SK-N-SH treated with all-trans-retinoic acid at 6 μM for 48 hours (cell line): ENCODE results near the gene ALDH16A1.

Experiments used
- ATAC-seq: fragments of 200-7000 bp; cut with Tn5 transposase; 3 replicates; pipeline ENCODE4 v1.9.1; 2020; ENCODE audit warnings: mild to moderate bottlenecking, moderate library complexity
- ARNTL ChIP-seq: fragments of 450-650 bp; formaldehyde crosslinking; IDR thresholded peaks from 2 replicates; pipeline ENCODE4 v1.5.0; 2020; ENCODE audit warnings: low read depth, mild to moderate bottlenecking, moderate library complexity, borderline replicate concordance
- BACH2 ChIP-seq: fragments of 250-450 bp; sonication (Bioruptor Pico); IDR thresholded peaks from 2 replicates; pipeline ENCODE4 v1.9.0; 2021; ENCODE audit warnings: mild to moderate bottlenecking, borderline replicate concordance
- CREB5 ChIP-seq: fragments of 250-450 bp; sonication (Bioruptor Pico); IDR thresholded peaks from 2 replicates; pipeline ENCODE4 v1.5.1; 2020; ENCODE audit warnings: low read depth, mild to moderate bottlenecking, moderate library complexity
- CSDC2 ChIP-seq: fragments of 250-450 bp; sonication (Bioruptor Pico); IDR thresholded peaks from 2 replicates; pipeline ENCODE4 v1.5.0; 2020; ENCODE audit warnings: mild to moderate bottlenecking, moderate library complexity
- ESRRG ChIP-seq: fragments of 250-450 bp; sonication (Bioruptor Pico); IDR thresholded peaks from 2 replicates; pipeline ENCODE4 v1.6.1; 2021; ENCODE audit warnings: mild to moderate bottlenecking
- GLIS3 ChIP-seq: fragments of 250-450 bp; sonication (Bioruptor Pico); IDR thresholded peaks from 2 replicates; pipeline ENCODE4 v1.5.0; 2020; ENCODE audit warnings: mild to moderate bottlenecking, moderate library complexity
- ISL1 ChIP-seq: fragments of 250-450 bp; sonication (Bioruptor Pico); IDR thresholded peaks from 2 replicates; pipeline ENCODE4 v2.1.2; 2022; ENCODE audit warnings: mild to moderate bottlenecking, moderate library complexity
- OSR1 ChIP-seq: fragments of 250-450 bp; sonication (Bioruptor Pico); IDR thresholded peaks from 2 replicates; pipeline ENCODE4 v1.8.0; 2022; ENCODE audit warnings: moderate library complexity, mild to moderate bottlenecking, inconsistent platforms
- PATZ1 ChIP-seq: fragments of 250-450 bp; sonication (Bioruptor Pico); IDR thresholded peaks from 2 replicates; pipeline ENCODE4 v1.8.0; 2020; ENCODE audit warnings: mild to moderate bottlenecking, moderate library complexity, borderline replicate concordance
- POU6F1 ChIP-seq: fragments of 250-450 bp; sonication (Bioruptor Pico); IDR thresholded peaks from 2 replicates; pipeline ENCODE4 v1.8.0; 2021; ENCODE audit warnings: low read depth, mild to moderate bottlenecking, moderate library complexity, borderline replicate concordance
- PPARA ChIP-seq: fragments of 250-450 bp; sonication (Bioruptor Pico); IDR thresholded peaks from 2 replicates; pipeline ENCODE4 v1.5.0; 2020; ENCODE audit warnings: mild to moderate bottlenecking, borderline replicate concordance
- RARB ChIP-seq: fragments of 250-450 bp; sonication (Bioruptor Pico); IDR thresholded peaks from 2 replicates; pipeline ENCODE4 v1.8.0; 2021; ENCODE audit warnings: mild to moderate bottlenecking, moderate library complexity
- SNAI2 ChIP-seq: fragments of 250-450 bp; sonication (Bioruptor Pico); IDR thresholded peaks from 2 replicates; pipeline ENCODE4 v1.5.0; 2020; ENCODE audit warnings: mild to moderate bottlenecking, moderate library complexity
- TCF4 ChIP-seq: fragments of 250-450 bp; sonication (Bioruptor Pico); IDR thresholded peaks from 2 replicates; pipeline ENCODE4 v1.8.0; 2021; ENCODE audit warnings: mild to moderate bottlenecking, moderate library complexity, borderline replicate concordance
- TOX ChIP-seq: fragments of 250-450 bp; sonication (Bioruptor Pico); IDR thresholded peaks from 2 replicates; pipeline ENCODE4 v1.8.0; 2021; ENCODE audit warnings: mild to moderate bottlenecking, moderate library complexity, borderline replicate concordance
- TSHZ2 ChIP-seq: fragments of 250-450 bp; sonication (Bioruptor Pico); IDR thresholded peaks from 2 replicates; pipeline ENCODE4 v1.5.0; 2020; ENCODE audit warnings: mild to moderate bottlenecking, moderate library complexity
- ZC3H10 ChIP-seq: fragments of 250-450 bp; sonication (Bioruptor Pico); IDR thresholded peaks from 2 replicates; pipeline ENCODE4 v1.5.1; 2021; ENCODE audit warnings: mild to moderate bottlenecking, moderate library complexity
- ZFP3 ChIP-seq: fragments of 250-450 bp; sonication (Bioruptor Pico); IDR thresholded peaks from 2 replicates; pipeline ENCODE4 v1.5.0; 2020; ENCODE audit warnings: mild to moderate bottlenecking, moderate library complexity
- ZFP30 ChIP-seq: fragments of 450-650 bp; formaldehyde crosslinking; IDR thresholded peaks from 2 replicates; pipeline ENCODE4 v1.5.0; 2022; ENCODE audit warnings: mild to moderate bottlenecking, moderate library complexity
- ZNF565 ChIP-seq: fragments of 450-650 bp; formaldehyde crosslinking; conservative IDR thresholded peaks from 2 replicates; pipeline ENCODE4 v1.5.0; 2020; ENCODE audit warnings: low read depth, mild to moderate bottlenecking, moderate library complexity
- ZNF70 ChIP-seq: fragments of 450-650 bp; formaldehyde crosslinking; IDR thresholded peaks from 2 replicates; pipeline ENCODE4 v1.5.0; 2020; ENCODE audit warnings: mild to moderate bottlenecking, moderate library complexity
- ZNF8 ChIP-seq: fragments of 450-650 bp; formaldehyde crosslinking; IDR thresholded peaks from 2 replicates; pipeline ENCODE4 v1.5.0; 2020; ENCODE audit warnings: mild to moderate bottlenecking, moderate library complexity

Gene ALDH16A1

GRCh38 chr19:49415102-49415809, 37.8 kb upstream of the ALDH16A1 start:
- no peak for TF ChIP-seq GLIS3 (CRISPR knock-in tag)
- TF ChIP-seq OSR1 (CRISPR knock-in tag), result no peak
- no peak for TF ChIP-seq TCF4 (CRISPR knock-in tag)
- no peak for TF ChIP-seq ZNF565
- no peak for TF ChIP-seq BACH2 (CRISPR knock-in tag)
- TF ChIP-seq SNAI2 (CRISPR knock-in tag), result no peak
- no peak for TF ChIP-seq ARNTL
- TF ChIP-seq ZNF8 (CRISPR knock-in tag), result no peak
- no peak for ATAC-seq

GRCh38 chr19:49415810-49416200, 37.2 kb upstream of the ALDH16A1 start:
- TF ChIP-seq PPARA (no peak), TOX (CRISPR knock-in tag) (no peak), RARB (CRISPR knock-in tag) (no peak), GLIS3 (CRISPR knock-in tag) (no peak), CSDC2 (CRISPR knock-in tag) (no peak), CREB5 (CRISPR knock-in tag) (no peak)
- ATAC-seq, result no peak

- no peak for ATAC-seq
- no peak for TF ChIP-seq ZNF8 (CRISPR knock-in tag)
- no peak for TF ChIP-seq PATZ1 (CRISPR knock-in tag)
- no peak for TF ChIP-seq TOX (CRISPR knock-in tag)
- TF ChIP-seq ZFP30, result no peak
- TF ChIP-seq ESRRG (CRISPR knock-in tag), result no peak
- no peak for TF ChIP-seq ZFP3 (CRISPR knock-in tag)
- TF ChIP-seq SNAI2 (CRISPR knock-in tag), result no peak
- no peak for TF ChIP-seq ZNF70 (CRISPR knock-in tag)
- TF ChIP-seq ZC3H10, result no peak
- no peak for TF ChIP-seq POU6F1 (CRISPR knock-in tag)
- TF ChIP-seq TCF4 (CRISPR knock-in tag), result no peak
- TF ChIP-seq BACH2 (CRISPR knock-in tag), result no peak
- TF ChIP-seq CSDC2 (CRISPR knock-in tag), result no peak
- TF ChIP-seq, all 23 proteins: peak for 0
Observed at GRCh38 chr19:49417088-49417487, 35.9 kb upstream of the ALDH16A1 start.

GRCh38 chr19:49418511-49418910, 34.5 kb upstream of the ALDH16A1 start:
- no peak for TF ChIP-seq ZC3H10
- no peak for TF ChIP-seq GLIS3 (CRISPR knock-in tag)
- TF ChIP-seq PPARA, result no peak
- no peak for TF ChIP-seq SNAI2 (CRISPR knock-in tag)
- TF ChIP-seq TSHZ2 (CRISPR knock-in tag), result no peak
- no peak for TF ChIP-seq ZFP3 (CRISPR knock-in tag)
- TF ChIP-seq POU6F1 (CRISPR knock-in tag), result no peak
- no peak for TF ChIP-seq ISL1 (CRISPR knock-in tag)
- no peak for TF ChIP-seq ESRRG (CRISPR knock-in tag)
- TF ChIP-seq TOX (CRISPR knock-in tag), result no peak
- TF ChIP-seq TCF4 (CRISPR knock-in tag), result no peak
- TF ChIP-seq ZFP30, result no peak
- no peak for TF ChIP-seq ZNF70 (CRISPR knock-in tag)
- TF ChIP-seq OSR1 (CRISPR knock-in tag), result no peak
- no peak for TF ChIP-seq ARNTL
- TF ChIP-seq RARB (CRISPR knock-in tag), result no peak

More at GRCh38 chr19:49418511-49418910, 34.5 kb upstream of the ALDH16A1 start:
- ATAC-seq, result no peak
